Measurements from ENCODE around the gene CNTN5. TPM values are rescaled to one million over a fixed set of nuclear protein-coding genes. Genes with fewer than 3 reads are reported as not detected.

CNTN5 gene
- total RNA-seq, 1 experiment from 2014 or later = not detected

DNA sequence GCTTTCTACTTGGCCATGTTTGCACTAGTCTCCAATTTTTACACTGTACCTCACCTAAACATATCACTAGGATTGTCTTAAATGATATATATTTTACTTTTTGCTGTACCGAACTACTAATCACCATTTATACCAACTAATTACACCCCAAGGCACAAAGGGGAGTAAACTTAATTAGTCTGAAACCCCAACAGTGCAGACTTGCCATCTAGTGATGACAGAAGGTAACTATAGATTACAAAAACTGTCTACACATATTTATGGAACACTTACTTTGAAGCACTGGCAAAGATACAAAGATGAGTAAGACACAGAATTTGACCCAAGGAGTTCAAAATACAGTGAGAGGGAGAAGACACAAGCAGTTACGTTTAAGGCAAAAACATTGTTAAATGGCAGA, 139.7 kb downstream of the CNTN5 start:
- no peaks in the 10 kb centered on the region for H3K36me3 ChIP-seq (ENCODE audit: low read depth, low read length)
- H3K27ac ChIP-seq (ENCODE audit: low read length) = no peak overlapping the region
- no peaks in the 10 kb centered on the region for H3K9me3 ChIP-seq (ENCODE audit: low read length)
- no peak overlapping the region for H3K4me2 ChIP-seq (ENCODE audit: low read length)
- H3K9ac ChIP-seq (ENCODE audit: low read length) = no peak overlapping the region
- no peaks in the 10 kb centered on the region for H4K20me1 ChIP-seq (ENCODE audit: low read length)
- no peak overlapping the region for H3K4me3 ChIP-seq (ENCODE audit: low read length)
- ChIA-PET POLR2A (ENCODE audit: unreplicated experiment) (interaction anchor here (0.5 kb wide), 1 partner anchor 293 kb away, joined by 4 read pairs; no protein-coding TSS in a partner anchor), CTCF (no interaction called here)
- H2AFZ ChIP-seq (ENCODE audit: low read length) = no peak overlapping the region
- H3K27me3 ChIP-seq (ENCODE audit: low read length) = peaks cover 4% of the 10 kb centered on the region; the same call in 1 of the 2 replicates
- intact Hi-C loops (cut with micrococcal nuclease) = no loop called here
- no peaks in the 10 kb centered on the region for H3K79me2 ChIP-seq (ENCODE audit: low read length)
- no peaks in the 10 kb centered on the region for H3K9me2 ChIP-seq (replicated peaks; ENCODE audit: low read length)
- H3K4me1 ChIP-seq (ENCODE audit: insufficient read depth, low read length) = no peaks in the 10 kb centered on the region
- ATAC-seq (no peak), DNase-seq (no peak)
- H3F3A ChIP-seq (ENCODE audit: low read length, unreplicated experiment) = no peaks in the 10 kb centered on the region
- no TSS peak for BruUV-seq (replicated peaks)
- TF ChIP-seq EZH2phosphoT487 (IDR thresholded peaks at IDR 0.05; ENCODE audit: borderline replicate concordance, low read length) = no peak
- TF ChIP-seq, protein P1, sequence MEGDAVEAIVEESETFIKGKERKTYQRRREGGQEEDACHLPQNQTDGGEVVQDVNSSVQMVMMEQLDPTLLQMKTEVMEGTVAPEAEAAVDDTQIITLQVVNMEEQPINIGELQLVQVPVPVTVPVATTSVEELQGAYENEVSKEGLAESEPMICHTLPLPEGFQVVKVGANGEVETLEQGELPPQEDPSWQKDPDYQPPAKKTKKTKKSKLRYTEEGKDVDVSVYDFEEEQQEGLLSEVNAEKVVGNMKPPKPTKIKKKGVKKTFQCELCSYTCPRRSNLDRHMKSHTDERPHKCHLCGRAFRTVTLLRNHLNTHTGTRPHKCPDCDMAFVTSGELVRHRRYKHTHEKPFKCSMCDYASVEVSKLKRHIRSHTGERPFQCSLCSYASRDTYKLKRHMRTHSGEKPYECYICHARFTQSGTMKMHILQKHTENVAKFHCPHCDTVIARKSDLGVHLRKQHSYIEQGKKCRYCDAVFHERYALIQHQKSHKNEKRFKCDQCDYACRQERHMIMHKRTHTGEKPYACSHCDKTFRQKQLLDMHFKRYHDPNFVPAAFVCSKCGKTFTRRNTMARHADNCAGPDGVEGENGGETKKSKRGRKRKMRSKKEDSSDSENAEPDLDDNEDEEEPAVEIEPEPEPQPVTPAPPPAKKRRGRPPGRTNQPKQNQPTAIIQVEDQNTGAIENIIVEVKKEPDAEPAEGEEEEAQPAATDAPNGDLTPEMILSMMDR (conservative IDR thresholded peaks at IDR 0.05; ENCODE audit: low read depth, low read length) = peak; percentile 22; the same call in 1 of the 2 replicates
- TF ChIP-seq EZH2 (IDR thresholded peaks at IDR 0.05; ENCODE audit: low read length, unreplicated experiment) = no peak

DNA sequence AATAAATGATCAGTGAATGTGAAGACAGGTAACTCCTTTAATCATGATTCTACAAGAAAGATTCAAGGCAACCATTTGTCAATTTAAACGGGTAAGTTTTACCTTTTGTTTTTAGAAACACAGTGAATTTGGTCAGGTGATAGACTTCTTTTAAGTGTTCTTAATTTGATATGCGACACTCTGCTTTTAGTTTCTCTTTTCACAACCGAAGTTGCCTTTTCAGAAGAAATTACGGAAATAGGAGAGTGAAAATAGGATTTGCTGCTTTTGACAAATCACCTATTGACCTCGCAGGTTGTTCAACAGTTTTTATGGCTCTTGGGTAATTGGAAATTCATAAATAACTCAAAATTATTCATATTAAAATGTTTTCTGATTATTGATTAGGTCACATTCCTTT, 142.1 kb downstream of the CNTN5 start:
- H3F3A ChIP-seq (ENCODE audit: low read length, unreplicated experiment) = no peaks in the 10 kb centered on the region
- DNase-seq = no peak
- no peak overlapping the region for H3K4me3 ChIP-seq (ENCODE audit: low read length)
- no peaks in the 10 kb centered on the region for H3K36me3 ChIP-seq (ENCODE audit: low read depth, low read length)
- TF ChIP-seq EZH2 (IDR thresholded peaks at IDR 0.05; ENCODE audit: low read length, unreplicated experiment) = no peak
- TF ChIP-seq EZH2phosphoT487 (IDR thresholded peaks at IDR 0.05; ENCODE audit: borderline replicate concordance, low read length) = no peak
- TF ChIP-seq, protein P1 (conservative IDR thresholded peaks at IDR 0.05; ENCODE audit: low read depth, low read length) = no peak
- H3K4me2 ChIP-seq (ENCODE audit: low read length) = no peak overlapping the region
- ATAC-seq = no peak
- intact Hi-C loops (cut with micrococcal nuclease) = no loop called here
- peaks cover 3% of the 10 kb centered on the region; the same call in 1 of the 2 replicates for H3K27me3 ChIP-seq (ENCODE audit: low read length)
- POLR2A ChIA-PET (ENCODE audit: unreplicated experiment) = no interaction called here
- CTCF ChIA-PET = no interaction called here
- H3K9ac ChIP-seq (ENCODE audit: low read length) = no peak overlapping the region
- H4K20me1 ChIP-seq (ENCODE audit: low read length) = no peaks in the 10 kb centered on the region
- no peak overlapping the region for H3K27ac ChIP-seq (ENCODE audit: low read length)
- H3K79me2 ChIP-seq (ENCODE audit: low read length) = no peaks in the 10 kb centered on the region
- no peaks in the 10 kb centered on the region for H3K9me2 ChIP-seq (replicated peaks; ENCODE audit: low read length)
- H2AFZ ChIP-seq (ENCODE audit: low read length) = peak overlapping the region; percentile 6; the same call in 1 of the 2 replicates
- H3K4me1 ChIP-seq (ENCODE audit: insufficient read depth, low read length) = no peaks in the 10 kb centered on the region
- BruUV-seq (replicated peaks) = no TSS peak
- no peaks in the 10 kb centered on the region for H3K9me3 ChIP-seq (ENCODE audit: low read length)

DNA sequence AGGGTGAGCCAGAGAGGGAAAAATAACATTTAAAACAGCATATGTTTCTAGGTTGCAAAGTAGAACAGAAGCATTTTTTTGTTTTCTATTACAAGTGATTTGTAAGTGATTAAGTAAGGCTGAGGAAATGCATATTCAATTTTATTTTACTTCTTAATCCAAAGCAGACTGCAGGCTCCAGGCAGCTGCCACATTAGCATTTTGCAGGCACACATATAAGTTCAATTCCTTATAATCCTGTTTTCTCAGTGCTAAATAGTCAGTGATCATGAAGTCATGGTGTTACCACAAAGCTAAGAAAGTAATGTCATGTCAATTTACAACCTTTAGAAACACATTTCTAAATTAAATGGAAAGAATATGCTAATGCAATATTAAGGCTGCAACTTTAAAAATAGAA, 149.8 kb downstream of the CNTN5 start:
- no peaks in the 10 kb centered on the region for H3K27me3 ChIP-seq (ENCODE audit: low read length)
- TF ChIP-seq, protein P1 (conservative IDR thresholded peaks at IDR 0.05; ENCODE audit: low read depth, low read length) = no peak
- TF ChIP-seq EZH2 (IDR thresholded peaks at IDR 0.05; ENCODE audit: low read length, unreplicated experiment) (no peak), EZH2phosphoT487 (IDR thresholded peaks at IDR 0.05; ENCODE audit: borderline replicate concordance, low read length) (no peak)
- BruUV-seq (replicated peaks) = no TSS peak
- POLR2A ChIA-PET (ENCODE audit: unreplicated experiment) = no interaction called here
- intact Hi-C loops (cut with micrococcal nuclease) = no loop called here
- no peak overlapping the region for H3K9ac ChIP-seq (ENCODE audit: low read length)
- H3K9me2 ChIP-seq (replicated peaks; ENCODE audit: low read length) = no peaks in the 10 kb centered on the region
- no peaks in the 10 kb centered on the region for H4K20me1 ChIP-seq (ENCODE audit: low read length)
- no peaks in the 10 kb centered on the region for H3K36me3 ChIP-seq (ENCODE audit: low read depth, low read length)
- peaks cover 6% of the 10 kb centered on the region; the same call in 1 of the 2 replicates for H3K9me3 ChIP-seq (ENCODE audit: low read length)
- no peaks in the 10 kb centered on the region for H3F3A ChIP-seq (ENCODE audit: low read length, unreplicated experiment)
- no peaks in the 10 kb centered on the region for H3K79me2 ChIP-seq (ENCODE audit: low read length)
- CTCF ChIA-PET = no interaction called here
- no peak overlapping the region for H3K4me2 ChIP-seq (ENCODE audit: low read length)
- H2AFZ ChIP-seq (ENCODE audit: low read length) = no peak overlapping the region
- DNase-seq = no peak
- H3K4me3 ChIP-seq (ENCODE audit: low read length) = no peak overlapping the region
- H3K4me1 ChIP-seq (ENCODE audit: insufficient read depth, low read length) = no peaks in the 10 kb centered on the region; the same call in 1 of the 2 replicates
- no peak overlapping the region for H3K27ac ChIP-seq (ENCODE audit: low read length)
- no peak for ATAC-seq
